Stimulated activated naive CD4-positive, alpha-beta T cell treated with Interleukin-2 at 50 U/mL for 16 hours (primary cell): ENCODE data around the gene RHAG.
"Not testable (repeated sequence)": the region's sequence is repeated elsewhere in the genome, so short reads cannot be mapped to it uniquely, and the experiment has no call there.

Source experiments
- DNase-seq: peaks from one replicate; lab custom pipeline; 2025; lab: John Stamatoyannopoulos, UW

RHAG gene

DNA sequence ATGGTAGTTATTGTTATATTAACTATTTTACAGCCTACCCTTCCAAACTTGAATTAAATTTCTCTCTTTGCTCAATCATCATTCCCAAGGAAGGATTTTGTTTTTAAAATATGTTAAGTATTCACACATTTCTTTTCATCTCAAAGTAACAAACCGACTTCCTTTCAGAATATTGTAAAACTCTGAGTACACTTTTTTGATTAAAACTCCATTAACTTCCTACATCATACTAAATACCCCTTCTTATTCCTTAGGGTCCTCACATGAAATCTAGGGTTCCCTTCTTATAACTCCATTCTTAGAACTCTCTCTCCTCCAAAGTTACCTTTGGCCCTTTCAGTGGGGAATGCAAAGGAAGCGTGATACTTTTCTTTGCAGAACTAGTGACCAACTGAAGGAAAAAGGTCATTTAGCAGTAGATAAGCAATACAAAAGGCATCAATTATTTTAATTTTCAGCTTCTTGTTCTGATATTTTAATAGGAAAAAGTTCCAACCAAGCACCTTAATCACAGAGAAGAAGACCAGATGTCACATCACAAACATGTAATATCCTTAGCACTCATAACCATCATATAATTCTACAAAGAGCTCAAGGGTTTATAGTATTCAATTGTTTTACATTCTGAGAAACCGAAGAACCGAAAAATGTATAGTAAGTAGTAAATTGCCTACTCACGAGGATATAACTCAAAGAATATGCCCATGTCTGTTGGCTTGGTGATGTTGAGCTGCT is 494 bp downstream of the RHAG start:
- no peak for DNase-seq

DNA sequence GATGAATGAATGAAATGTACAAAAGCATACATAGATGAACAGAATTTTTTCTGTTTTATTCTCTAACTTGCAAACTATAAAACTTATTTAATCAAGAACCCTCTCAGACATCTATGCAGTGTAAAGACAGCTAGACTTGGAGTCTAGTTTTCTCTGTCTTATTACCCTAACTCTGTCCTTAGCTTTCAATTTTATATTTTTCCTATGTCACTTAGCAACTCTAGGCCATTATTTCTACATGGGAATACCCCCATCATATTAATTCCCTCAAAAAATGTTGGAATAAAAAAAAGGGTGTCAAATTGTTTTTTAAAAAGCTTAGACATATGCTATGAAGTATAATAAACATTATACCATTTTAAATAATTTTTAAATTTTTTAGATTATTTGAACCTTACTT is 1.2 kb downstream of the RHAG start:
- no peak for DNase-seq

DNA sequence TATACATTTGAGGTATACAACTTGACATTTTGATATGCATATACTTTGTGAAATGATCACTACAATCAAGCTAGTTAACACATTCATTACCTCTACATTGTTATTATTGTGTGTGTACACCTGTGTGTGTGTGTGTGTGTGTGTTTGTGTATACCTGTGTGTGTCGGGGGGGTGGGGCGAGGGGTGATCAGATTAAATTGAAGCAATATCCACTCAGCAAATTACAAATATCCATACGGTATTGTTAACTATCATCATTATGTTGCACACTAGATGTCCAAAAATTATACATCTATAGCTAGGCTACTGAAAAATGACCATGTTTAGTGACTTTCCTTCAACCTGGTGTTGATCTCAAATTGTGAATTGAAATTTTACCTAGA is 1.8 kb downstream of the RHAG start:
- no peak for DNase-seq

DNA sequence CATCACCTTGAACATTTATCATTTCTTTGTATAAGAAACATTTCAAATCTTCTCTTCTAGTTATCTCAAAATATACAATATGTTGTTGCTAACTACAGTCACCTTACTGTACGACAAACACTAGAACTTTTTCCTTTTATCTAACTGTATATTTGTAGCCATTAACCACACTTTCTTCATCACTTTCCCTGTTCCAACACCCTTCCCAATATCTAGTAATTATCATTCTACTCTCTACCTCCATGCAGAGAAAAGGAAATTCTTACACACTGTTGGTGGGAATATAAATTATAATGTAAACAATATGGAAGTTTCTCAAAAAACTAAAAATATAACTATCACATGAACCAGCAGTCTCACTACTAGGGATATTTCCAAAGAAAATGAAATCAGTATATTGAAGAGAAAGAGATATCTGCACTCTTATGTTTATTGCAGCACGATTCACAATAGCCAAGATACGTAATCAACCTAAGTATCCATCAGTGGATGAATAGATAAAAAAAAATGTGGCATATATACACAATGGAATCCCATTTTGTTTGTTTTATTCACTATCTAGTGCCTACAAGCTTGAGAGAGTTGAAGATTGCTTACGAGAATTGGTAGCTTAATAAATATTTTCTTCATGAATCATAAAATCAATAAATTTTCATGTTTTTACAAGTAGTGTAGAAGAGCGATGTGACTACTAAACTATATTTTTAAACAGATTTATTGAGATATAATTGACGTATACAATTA is 2.4 kb downstream of the RHAG start:
- no peak for DNase-seq

DNA sequence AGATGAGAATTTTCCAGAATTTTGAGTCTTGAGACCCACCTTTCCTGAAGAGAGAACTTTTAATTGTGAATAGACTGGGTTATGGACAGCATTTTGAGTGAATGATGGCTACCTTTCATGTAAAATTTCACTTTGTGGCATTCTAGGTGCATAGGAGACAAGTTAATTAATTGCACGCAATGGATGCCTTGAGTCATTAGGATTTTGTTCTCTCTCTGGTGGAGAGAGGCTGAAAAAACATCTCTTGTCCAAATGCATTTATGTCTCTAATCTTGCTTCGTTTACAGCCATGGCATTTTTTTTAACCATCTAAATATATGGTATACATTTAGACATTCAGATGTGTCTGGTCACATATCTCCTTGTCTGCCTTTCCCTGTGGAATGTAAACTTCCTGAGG is 3.1 kb downstream of the RHAG start:
- DNase-seq: no peak

DNA sequence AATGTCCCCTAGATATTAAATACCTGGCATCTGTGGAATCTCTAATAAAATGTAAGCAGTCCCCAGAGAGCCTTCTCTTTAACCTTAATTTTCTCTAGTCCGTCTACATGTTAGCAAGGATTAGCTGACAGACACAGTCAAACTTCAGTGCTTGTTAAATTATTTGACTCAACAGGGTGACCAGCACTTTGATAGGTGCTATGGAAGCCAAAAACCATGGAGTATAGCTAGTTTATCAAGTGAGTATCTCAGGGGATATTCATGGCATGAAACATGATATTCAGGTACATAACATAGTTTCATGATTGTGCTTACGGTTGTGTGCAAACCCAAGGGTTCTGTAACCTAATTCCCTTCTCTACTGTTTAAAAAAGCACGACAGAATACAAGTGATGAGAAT is 3.9 kb downstream of the RHAG start:
- no peak for DNase-seq

DNA sequence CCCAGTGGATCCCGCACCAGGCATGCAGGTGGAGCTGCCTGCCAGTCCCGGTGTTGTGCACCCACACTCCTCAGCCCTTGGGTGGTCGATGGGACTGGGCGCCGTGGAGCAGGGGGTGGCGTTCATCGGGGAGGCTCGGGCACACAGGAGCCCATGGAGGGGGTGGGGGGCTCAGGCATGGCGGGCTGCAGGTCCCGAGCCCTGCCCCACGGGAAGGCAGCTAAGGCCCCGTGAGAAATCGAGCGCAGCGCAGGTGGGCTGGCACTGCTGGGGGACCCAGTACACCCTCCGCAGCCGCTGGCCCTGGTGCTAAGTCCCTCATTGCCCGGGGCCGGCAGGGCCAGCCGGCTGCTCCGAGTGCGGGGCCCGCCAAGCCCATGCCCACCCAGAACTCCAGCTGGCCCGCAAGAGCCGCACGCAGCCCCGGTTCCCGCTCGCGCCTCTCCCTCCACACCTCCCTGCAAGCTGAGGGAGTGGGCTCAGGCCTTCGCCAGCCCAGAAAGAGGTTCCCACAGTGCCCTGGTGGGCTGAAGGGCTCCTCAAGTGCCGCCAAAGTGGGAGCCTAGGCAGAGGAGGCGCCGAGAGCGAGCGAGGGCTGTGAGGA is 7.1 kb downstream of the RHAG start:
- not testable (repeated sequence) for DNase-seq

DNA sequence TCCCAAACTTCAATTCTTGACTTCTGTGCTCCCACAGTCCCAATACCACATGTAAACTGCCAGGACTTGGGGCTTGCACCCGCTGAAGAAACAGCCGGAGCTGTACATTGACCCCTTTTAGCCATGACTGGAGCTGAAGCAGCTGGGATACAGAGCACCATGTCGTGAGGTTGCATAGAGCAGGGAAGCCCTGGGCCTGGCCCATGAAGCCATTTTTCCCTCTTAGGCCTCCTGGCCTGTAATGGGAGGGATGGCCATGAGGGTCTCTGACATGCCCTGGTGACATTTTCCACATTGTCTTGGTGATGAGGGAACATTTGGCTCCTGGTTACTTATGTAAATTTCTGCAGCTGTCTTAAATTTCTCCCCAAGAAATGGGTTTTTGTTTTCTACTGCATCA is 9.8 kb downstream of the RHAG start:
- DNase-seq: no peak

DNA sequence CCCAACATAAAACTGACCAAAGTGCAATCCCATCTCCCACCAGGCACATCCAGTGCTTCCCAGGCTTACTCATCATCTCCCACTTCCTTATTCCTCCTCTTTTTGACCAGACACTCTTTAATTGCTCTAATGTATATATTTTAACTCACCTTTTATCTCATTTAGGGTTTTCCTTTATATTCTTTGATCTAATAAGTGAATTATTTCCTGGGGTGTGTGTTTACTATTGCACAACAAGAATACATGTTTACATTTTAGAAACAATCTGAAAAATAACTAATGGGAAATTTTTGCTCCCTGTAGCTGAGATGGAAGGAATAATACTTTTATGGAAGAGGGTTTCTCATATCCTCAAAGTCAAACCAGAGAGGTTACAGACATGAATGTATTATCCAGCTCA is 18.4 kb downstream of the RHAG start:
- DNase-seq: no peak

DNA sequence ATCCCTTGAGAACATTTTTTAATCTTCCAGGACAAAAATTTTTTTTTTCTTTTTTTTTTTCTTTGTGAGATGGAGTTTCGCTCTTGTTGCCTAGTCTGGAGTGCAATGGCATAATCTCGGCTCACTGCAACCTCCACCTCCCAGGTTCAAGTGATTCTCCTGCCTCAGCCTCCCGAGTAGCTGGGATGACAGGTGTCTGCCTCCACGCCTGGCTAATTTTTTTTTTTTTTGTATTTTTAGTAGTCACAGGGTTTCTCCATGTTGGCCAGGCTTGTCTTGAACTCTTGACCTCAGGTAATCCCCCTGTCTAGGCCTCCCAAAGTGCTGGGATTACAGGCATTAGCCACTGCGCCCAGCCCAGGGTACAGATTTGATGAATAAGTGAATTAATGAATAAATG is 22.5 kb downstream of the RHAG start:
- not testable (repeated sequence) for DNase-seq

DNA sequence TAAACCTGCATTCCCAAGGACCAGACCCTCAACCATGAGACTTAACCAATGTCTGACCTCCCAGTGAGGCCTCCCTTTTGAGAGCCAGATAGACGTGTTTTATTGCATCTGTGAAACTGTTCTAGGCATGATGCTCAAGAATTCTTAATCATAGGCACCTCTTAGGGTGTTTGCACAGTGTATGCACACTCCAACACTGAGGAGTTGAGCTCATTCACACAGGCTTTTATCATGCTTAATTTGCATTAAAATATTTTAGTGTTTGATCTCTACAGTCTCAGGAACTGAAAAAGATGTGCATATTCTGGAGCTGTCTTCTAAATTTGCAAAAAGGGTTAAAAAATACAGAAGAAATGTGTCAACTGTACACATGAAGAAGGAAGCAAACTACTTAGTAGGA is 27.4 kb downstream of the RHAG start:
- DNase-seq: no peak

DNA sequence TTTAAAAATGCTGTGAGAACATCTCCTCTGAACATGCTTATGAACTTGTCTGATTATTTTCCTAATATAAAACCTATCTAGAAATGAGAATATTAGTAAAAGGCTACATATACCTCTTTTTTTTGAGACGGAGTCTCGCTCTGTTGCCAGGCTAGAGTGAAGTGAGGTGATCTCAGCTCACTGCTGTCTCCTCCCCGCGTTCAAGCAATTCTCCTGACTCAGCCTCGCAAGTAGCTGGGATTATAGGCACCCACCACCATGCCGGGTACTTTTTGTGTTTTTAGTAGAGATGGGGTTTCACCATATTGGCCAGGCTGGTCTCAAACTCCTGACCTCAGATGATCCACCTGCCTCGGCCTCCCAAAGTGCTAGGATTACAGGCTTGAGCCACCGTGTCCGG is 28.4 kb downstream of the RHAG start:
- DNase-seq: not testable (repeated sequence)

DNA sequence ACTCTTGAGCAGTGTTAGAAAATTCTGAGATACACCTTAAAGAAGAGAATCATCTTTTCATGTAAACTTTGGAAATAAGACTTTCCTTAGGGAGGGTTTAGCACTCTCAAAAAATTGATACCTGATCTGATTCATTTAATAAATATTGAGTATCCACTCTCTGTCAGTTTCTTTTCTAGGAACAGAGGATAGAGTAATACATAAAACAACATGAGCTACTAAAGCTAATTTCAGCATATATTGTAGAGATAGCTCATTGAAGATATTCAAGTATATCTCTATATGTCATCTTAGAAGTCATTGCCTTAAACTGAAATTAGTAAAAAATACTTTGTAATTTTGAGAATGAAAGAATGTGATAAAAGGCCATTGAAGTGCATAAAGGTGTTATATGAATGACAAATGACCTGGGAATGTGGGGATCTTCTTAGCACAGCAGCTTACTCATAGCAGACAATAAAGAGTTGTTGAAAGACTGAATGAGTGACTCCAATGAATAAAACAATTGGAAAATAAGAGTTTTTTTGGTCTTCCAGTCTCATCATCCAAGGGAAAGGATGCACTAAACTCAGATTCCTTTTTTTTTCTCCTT is 29.2 kb downstream of the RHAG start:
- no peak for DNase-seq

DNA sequence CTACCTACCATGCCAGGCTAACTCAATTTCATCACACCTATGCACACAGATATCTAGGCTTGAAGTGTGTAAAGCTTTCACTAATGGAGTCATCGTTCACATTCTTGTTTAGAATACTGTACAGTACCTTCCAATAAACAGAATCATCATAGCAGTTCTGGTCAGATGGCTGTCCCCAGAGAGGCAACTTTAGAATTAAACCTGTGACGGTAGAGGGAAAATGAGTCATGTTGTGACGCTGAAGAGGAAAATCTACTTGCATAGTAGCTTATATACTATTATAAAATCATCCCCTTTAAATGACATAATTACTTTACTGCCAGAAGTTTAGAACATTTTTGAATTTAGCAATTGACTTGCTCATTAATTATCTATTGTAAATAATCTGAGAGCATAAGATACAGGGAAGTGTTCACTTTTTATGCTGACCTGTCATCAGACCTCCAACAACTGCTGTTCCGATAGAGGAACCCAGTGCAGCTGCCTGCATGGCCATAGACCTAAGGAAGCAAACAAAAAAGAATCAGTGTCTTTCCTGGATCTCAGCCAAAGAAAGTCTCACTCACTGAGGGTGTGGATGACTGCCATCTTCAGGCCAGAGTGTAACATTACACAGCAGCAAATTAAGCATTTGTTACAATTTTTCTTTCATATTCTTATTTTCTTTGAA is 29.8 kb downstream of the RHAG start:
- no peak for DNase-seq

DNA sequence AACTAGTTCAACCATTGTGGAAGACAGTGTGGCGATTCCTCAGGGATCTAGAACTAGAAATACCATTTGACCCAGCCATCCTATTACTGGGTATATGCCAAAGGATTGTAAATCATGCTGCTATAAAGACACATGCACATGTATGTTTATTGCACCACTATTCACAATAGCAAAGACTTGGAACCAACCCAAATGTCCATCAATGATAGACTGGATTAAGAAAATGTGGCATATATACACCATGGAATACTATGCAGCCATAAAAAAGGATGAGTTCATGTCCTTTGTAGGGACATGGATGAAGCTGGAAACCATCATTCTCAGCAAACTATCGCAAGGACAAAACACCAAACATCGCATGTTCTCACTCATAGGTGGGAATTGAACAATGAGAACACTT is 32.6 kb downstream of the RHAG start:
- not testable (repeated sequence) for DNase-seq

DNA sequence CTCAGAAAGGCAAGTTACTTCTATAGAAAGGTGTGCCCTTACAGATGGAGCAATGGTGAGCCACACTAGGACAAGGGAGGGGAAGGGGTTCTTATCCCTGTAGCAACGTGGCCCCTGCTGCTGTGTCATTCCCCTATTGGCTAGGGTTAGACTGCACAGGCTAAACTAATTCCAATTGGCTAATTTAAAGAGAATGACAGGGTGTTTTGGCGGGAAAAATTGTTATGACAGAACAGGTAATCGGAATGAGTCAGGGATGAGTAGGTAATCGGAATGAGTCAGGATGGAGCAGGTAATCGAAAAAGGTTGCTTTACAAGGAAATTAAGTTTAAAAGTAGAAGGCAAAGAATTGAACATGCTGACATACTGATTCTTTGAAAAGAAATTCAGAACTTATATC is 49.4 kb downstream of the RHAG start:
- not testable (repeated sequence) for DNase-seq

DNA sequence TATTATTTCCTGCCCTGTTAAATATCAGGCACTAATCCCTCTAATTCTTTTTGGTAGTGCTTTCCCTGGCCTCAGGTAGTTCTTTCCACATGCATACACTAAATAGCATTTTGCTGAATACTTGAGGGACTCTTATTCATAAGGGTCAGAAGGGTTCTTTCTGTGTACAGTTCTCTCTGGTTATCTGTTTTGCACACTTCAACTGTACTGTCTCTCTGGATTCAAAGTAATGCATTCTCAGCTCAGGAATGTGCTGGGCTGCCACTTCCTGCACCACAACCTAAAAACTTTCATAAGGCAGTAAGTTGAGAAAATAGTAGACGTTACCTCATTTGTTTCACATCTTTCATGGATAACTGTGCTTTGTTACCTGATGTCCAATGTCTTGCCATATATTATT is 54.1 kb downstream of the RHAG start:
- no peak for DNase-seq

DNA sequence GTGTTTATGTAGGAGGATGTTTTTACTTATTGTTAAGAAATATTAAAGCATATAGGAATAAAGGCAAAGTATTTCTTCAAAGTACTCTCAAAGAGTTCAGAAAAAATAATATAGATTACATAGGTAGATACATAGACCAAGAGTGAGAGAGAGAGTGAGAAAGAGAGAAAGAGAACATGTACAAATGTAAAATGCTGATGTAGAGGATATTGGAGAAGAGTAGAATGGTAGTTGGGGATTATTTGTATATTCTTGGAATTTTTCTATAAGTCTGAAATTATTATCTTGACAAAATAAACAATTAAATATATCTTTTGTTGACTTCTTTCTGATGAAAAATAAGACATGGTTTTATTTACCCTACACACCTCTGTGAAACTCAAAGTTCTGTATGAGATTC is 57.0 kb downstream of the RHAG start:
- no peak for DNase-seq

DNA sequence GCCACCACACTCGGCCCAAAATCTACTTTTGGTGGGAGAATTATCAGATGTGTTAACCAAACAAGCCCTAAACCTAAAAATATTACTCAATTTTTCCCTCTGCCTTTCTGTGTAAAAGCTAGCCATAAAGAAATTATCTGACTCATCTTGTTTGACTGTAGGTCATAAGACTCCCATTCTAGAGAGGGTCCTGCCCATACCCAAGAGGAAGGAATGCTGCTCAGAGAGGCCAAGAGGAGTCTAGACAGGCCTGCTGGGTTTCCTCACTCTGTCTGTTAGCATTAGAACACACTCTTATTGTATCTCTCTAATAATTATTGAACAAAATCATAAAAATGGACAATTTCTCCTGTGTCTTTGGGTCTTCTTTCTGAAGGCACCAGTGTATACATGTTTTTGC is 60.0 kb downstream of the RHAG start:
- no peak for DNase-seq

DNA sequence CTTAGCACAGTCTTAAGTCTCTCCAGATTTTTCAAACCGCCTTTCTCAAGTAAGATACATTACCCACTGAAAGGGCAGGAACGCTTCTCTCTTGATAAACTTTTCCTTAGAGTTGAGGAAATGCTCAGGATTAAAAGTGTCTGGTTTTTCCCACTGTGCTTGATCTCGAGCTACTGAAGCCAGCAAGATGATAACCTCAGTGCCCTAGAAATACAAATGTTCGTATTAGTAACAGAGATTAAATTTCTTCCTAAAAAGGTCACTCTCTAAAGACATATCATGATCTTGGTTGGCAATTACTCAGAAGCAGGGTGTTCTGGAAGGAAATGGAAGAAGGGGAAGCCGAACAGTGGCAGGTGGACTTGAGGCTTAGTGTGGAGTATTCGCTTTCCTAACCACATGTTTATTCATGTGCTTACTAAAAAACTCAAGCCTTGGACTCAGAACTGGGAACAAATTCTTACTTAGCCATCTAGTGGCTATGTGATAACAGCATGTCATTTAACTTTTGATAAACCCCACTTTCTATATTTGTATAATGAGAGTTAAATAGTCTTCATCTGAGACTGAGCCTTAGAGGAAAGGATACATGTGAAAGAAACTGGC is 66.1 kb downstream of the RHAG start:
- DNase-seq: no peak

DNA sequence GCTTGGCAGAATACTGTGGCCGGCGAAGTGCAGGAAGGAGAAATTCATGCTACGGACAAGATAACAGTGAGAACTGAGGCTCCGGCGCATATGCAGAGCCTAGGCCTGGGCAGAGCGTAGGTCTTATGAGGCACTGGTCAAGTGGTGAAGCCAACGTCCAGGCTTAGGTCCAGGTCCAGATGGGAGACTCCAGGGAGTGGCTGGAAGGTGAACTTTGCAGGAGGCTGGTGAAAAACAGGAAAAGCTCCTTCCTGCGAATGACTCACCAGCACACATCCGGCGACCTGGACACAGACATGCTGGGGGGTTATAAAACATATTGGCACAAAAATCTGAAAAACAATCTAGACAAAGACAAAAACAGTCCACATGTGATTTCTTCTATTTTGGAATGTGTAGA is 70.8 kb downstream of the RHAG start:
- DNase-seq: no peak

DNA sequence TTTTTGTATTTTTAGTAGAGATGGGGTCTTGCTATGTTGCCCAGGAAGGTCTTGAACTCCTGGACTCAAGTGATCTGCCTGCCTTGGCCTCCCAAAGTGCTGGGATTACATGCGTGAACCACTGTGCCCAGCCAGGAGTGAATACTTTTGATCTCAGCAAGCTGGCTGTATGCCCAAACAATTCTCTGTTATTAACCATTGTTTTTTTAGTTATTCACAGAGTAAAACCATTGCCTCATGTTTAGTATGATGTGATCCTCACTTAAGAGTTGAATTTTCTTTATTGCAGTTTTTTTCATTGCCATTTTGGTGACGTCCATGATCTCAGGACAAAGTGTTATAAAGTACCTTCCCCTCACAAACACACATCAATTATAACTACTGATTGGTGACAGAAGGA is 71.4 kb downstream of the RHAG start:
- DNase-seq: no peak
